Measurements from ENCODE around the gene BRIP1. TPM values are rescaled to one million over a fixed set of nuclear protein-coding genes. Genes with fewer than 3 reads are reported as not detected.
"Not testable (repeated sequence)": the region's sequence is repeated elsewhere in the genome, so short reads cannot be mapped to it uniquely, and the experiment has no call there.

The BRIP1 gene
- total RNA-seq, 2 donors from 2014 or later, result 19.0 to 21.7 TPM

GRCh38 chr17:61784510-61784909 lies 78.8 kb downstream of the BRIP1 start:
- no peaks in the 10 kb centered on the region for H3K27me3 Mint-ChIP-seq
- no peak overlapping the region for H3K4me3 Mint-ChIP-seq
- no peaks in the 10 kb centered on the region for H3K9me3 Mint-ChIP-seq
- H3K36me3 Mint-ChIP-seq (ENCODE audit: low read depth), result no peaks in the 10 kb centered on the region
- no peak overlapping the region for H3K27ac Mint-ChIP-seq
- no peak for ATAC-seq (replicated peaks)
- no peaks in the 10 kb centered on the region for H3K4me1 Mint-ChIP-seq

DNA sequence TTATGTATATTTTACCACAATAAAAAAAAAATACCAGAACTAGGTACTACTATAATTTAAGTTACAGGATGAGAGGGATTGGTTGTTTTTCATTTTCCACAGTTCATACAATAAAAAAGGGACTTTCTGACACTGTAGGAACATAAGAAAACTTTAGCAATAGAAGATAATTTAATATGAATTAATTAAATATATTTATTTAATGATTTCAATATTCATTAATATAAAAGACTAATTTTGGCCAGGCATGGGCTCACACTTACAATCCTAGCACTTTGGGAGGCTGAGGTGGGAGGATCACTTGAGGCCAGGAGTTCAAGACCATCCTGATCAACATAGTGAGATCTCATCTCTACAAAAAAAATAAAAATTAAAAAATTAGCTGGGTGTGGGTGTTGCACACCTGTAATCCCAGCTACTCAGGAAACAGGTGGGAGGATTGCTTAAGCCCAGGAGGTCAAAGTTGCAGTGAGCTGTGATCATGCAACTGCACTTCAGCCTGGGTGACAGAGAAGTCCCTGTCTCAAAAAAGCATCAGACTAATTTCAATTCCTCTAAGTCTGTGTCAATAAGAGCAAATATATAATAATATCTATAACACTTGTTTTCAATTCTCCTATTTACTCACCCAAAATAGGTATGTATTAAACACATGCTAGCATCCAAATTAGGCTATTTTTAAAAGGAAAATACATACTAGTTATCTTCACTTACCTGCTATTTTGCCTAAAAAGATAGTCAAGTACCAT lies 79.6 kb downstream of the BRIP1 start:
- no peak overlapping the region for H3K4me3 Mint-ChIP-seq
- H3K27ac Mint-ChIP-seq, result no peak overlapping the region
- H3K27me3 Mint-ChIP-seq, result no peaks in the 10 kb centered on the region
- no peaks in the 10 kb centered on the region for H3K4me1 Mint-ChIP-seq
- H3K9me3 Mint-ChIP-seq, result no peaks in the 10 kb centered on the region
- no peaks in the 10 kb centered on the region for H3K36me3 Mint-ChIP-seq (ENCODE audit: low read depth)
- ATAC-seq (replicated peaks), result no peak

DNA sequence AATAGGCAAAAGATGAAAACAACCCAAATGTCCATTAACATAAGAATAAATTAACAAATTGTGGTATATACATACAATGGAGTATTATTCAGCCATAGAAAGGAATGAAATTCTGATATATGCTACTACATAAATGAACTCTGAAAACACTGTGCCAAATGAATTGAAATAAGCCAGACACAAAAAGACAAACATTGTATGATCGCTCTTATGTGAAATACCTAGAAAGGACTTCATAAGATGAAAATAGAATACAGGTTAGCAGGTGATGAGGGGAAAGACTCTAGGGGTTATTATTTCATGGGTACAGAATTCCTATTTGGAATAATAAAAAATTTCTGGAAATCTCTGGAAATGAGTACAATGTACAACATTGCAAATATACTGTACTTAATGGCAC lies 80.2 kb downstream of the BRIP1 start:
- H3K4me1 Mint-ChIP-seq, result no peaks in the 10 kb centered on the region
- H3K27ac Mint-ChIP-seq, result no peak overlapping the region
- H3K4me3 Mint-ChIP-seq, result no peak overlapping the region
- no peaks in the 10 kb centered on the region for H3K9me3 Mint-ChIP-seq
- ATAC-seq (replicated peaks), result no peak
- H3K27me3 Mint-ChIP-seq, result no peaks in the 10 kb centered on the region
- H3K36me3 Mint-ChIP-seq (ENCODE audit: low read depth), result no peaks in the 10 kb centered on the region

GRCh38 chr17:61782683-61783082 lies 80.6 kb downstream of the BRIP1 start:
- Mint-ChIP-seq H3K4me1 (no peaks in the 10 kb centered on the region), H3K36me3 (ENCODE audit: low read depth) (no peaks in the 10 kb centered on the region), H3K27ac (no peak overlapping the region), H3K4me3 (no peak overlapping the region), H3K9me3 (no peaks in the 10 kb centered on the region), H3K27me3 (no peaks in the 10 kb centered on the region)
- ATAC-seq (replicated peaks), result no peak

GRCh38 chr17:61775364-61775763 lies 88.0 kb downstream of the BRIP1 start:
- H3K9me3 Mint-ChIP-seq, result peaks cover 5% of the 10 kb centered on the region
- ATAC-seq (replicated peaks), result no peak
- H3K4me1 Mint-ChIP-seq, result no peaks in the 10 kb centered on the region
- peaks cover 24% of the 10 kb centered on the region for H3K36me3 Mint-ChIP-seq (ENCODE audit: low read depth)
- no peaks in the 10 kb centered on the region for H3K27me3 Mint-ChIP-seq
- H3K4me3 Mint-ChIP-seq, result no peak overlapping the region
- no peak overlapping the region for H3K27ac Mint-ChIP-seq

DNA sequence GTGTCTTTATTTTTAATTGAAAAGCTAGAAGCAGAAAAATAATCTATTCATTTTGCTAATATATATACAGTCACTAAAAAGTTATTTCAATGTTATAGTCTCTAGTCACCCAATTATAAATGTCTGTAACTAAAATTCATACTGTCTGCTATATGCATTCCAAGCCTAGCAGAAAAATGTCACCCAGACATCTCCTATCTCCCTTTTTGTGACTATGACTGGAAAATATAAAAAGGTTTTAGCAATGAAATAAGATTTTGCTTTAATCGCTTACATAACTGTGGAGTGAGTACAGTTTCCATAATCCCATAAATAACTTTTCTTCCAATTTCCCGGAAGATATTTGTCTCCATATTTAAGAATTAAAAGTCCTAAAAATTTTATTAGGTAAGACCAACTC lies 88.6 kb downstream of the BRIP1 start:
- Mint-ChIP-seq H3K27me3 (no peaks in the 10 kb centered on the region), H3K27ac (no peak overlapping the region), H3K9me3 (peaks cover 5% of the 10 kb centered on the region), H3K36me3 (ENCODE audit: low read depth) (peaks cover 31% of the 10 kb centered on the region), H3K4me3 (no peak overlapping the region), H3K4me1 (no peaks in the 10 kb centered on the region)
- no peak for ATAC-seq (replicated peaks)

- H3K27me3 Mint-ChIP-seq; H3K9me3 Mint-ChIP-seq; H3K27ac Mint-ChIP-seq; H3K4me3 Mint-ChIP-seq; H3K4me1 Mint-ChIP-seq; ATAC-seq (replicated peaks): not testable (repeated sequence)
- peaks cover 36% of the 10 kb centered on the region for H3K36me3 Mint-ChIP-seq (ENCODE audit: low read depth)
These were observed 89.2 kb downstream of the BRIP1 start for GRCh38 chr17:61774087-61774486.

GRCh38 chr17:61770752-61771533 lies 92.4 kb downstream of the BRIP1 start:
- no peak overlapping the region for H3K27ac Mint-ChIP-seq
- peaks cover 5% of the 10 kb centered on the region for H3K9me3 Mint-ChIP-seq
- peaks cover 41% of the 10 kb centered on the region for H3K36me3 Mint-ChIP-seq (ENCODE audit: low read depth)
- ATAC-seq (replicated peaks), result no peak
- no peaks in the 10 kb centered on the region for H3K4me1 Mint-ChIP-seq
- no peak overlapping the region for H3K4me3 Mint-ChIP-seq
- no peaks in the 10 kb centered on the region for H3K27me3 Mint-ChIP-seq

GRCh38 chr17:61770043-61770442 lies 93.3 kb downstream of the BRIP1 start:
- Mint-ChIP-seq H3K27me3 (no peaks in the 10 kb centered on the region), H3K4me3 (no peak overlapping the region), H3K27ac (no peak overlapping the region), H3K36me3 (ENCODE audit: low read depth) (peaks cover 41% of the 10 kb centered on the region), H3K9me3 (peaks cover 5% of the 10 kb centered on the region), H3K4me1 (no peaks in the 10 kb centered on the region)
- ATAC-seq (replicated peaks), result no peak

- Mint-ChIP-seq H3K27ac (no peak overlapping the region), H3K4me1 (no peaks in the 10 kb centered on the region), H3K27me3 (no peaks in the 10 kb centered on the region), H3K4me3 (no peak overlapping the region), H3K36me3 (ENCODE audit: low read depth) (peaks cover 35% of the 10 kb centered on the region), H3K9me3 (peaks cover 5% of the 10 kb centered on the region)
- no peak for ATAC-seq (replicated peaks)
These were observed 94.9 kb downstream of the BRIP1 start for GRCh38 chr17:61768405-61768804.

GRCh38 chr17:61766520-61766919 lies 96.8 kb downstream of the BRIP1 start:
- H3K27me3 Mint-ChIP-seq, result no peaks in the 10 kb centered on the region
- H3K4me3 Mint-ChIP-seq, result no peak overlapping the region
- H3K27ac Mint-ChIP-seq, result no peak overlapping the region
- H3K36me3 Mint-ChIP-seq (ENCODE audit: low read depth), result peaks cover 28% of the 10 kb centered on the region
- peaks cover 5% of the 10 kb centered on the region for H3K9me3 Mint-ChIP-seq
- no peaks in the 10 kb centered on the region for H3K4me1 Mint-ChIP-seq
- ATAC-seq (replicated peaks), result no peak

DNA sequence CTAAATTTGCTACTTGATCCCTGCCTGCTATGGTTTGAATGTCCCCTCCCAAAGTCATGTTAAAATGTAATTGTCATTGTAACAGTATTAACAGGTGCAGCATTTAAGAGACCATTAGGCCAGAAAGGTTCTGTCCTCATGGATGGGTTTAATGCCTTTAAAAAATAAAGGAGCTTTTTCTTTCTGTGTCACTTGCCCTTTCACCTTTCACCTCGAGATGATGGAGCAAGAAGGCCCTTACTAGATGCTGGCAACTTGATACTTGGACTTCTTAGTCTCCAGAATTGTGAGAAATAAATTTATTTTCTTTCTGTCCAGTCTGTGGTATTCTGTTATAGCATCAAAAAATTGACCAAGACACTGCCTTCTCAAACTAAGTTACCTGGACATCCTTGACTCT lies 98.5 kb downstream of the BRIP1 start:
- Mint-ChIP-seq H3K27me3 (no peaks in the 10 kb centered on the region), H3K9me3 (no peaks in the 10 kb centered on the region), H3K27ac (no peak overlapping the region), H3K4me1 (no peaks in the 10 kb centered on the region), H3K4me3 (no peak overlapping the region), H3K36me3 (ENCODE audit: low read depth) (peaks cover 11% of the 10 kb centered on the region)
- ATAC-seq (replicated peaks), result no peak

GRCh38 chr17:61761827-61762226 lies 101.5 kb downstream of the BRIP1 start:
- ATAC-seq (replicated peaks), result no peak
- Mint-ChIP-seq H3K27me3 (no peaks in the 10 kb centered on the region), H3K9me3 (no peaks in the 10 kb centered on the region), H3K4me1 (no peaks in the 10 kb centered on the region), H3K36me3 (ENCODE audit: low read depth) (peaks cover 6% of the 10 kb centered on the region), H3K27ac (no peak overlapping the region), H3K4me3 (no peak overlapping the region)

GRCh38 chr17:61759362-61759761 lies 104.0 kb downstream of the BRIP1 start:
- ATAC-seq (replicated peaks), result no peak
- no peaks in the 10 kb centered on the region for H3K27me3 Mint-ChIP-seq
- peaks cover 6% of the 10 kb centered on the region for H3K36me3 Mint-ChIP-seq (ENCODE audit: low read depth)
- no peaks in the 10 kb centered on the region for H3K9me3 Mint-ChIP-seq
- no peak overlapping the region for H3K4me3 Mint-ChIP-seq
- H3K4me1 Mint-ChIP-seq, result no peaks in the 10 kb centered on the region
- no peak overlapping the region for H3K27ac Mint-ChIP-seq

DNA sequence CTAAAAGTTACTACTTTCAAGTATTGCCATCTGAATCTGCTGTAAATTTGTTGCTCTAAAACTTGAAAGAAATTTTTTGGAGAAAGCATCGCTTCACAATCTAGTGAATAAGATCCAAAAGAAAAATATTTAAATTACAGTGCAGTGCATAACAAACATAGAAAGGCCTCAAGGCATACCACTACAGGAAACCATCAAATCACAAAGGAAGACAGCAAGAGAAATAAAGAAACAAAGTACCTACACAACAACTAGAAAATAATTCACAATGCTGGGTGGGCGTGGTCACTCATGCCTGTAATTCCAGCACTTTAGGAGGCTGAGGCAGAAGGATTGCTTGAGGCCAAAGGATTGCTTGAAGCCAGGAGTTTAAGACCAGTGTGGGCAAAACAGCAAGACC lies 104.9 kb downstream of the BRIP1 start:
- ATAC-seq (replicated peaks), result no peak
- Mint-ChIP-seq H3K27ac (no peak overlapping the region), H3K9me3 (no peaks in the 10 kb centered on the region), H3K27me3 (no peaks in the 10 kb centered on the region), H3K4me1 (no peaks in the 10 kb centered on the region), H3K4me3 (no peak overlapping the region), H3K36me3 (ENCODE audit: low read depth) (peaks cover 6% of the 10 kb centered on the region)
